IMR-90 (cell line): ENCODE data around the gene MYH9. TPM values are rescaled to one million over a fixed set of nuclear protein-coding genes. Genes with fewer than 3 reads are reported as not detected.
"Not testable (repeated sequence)": the region's sequence is repeated elsewhere in the genome, so short reads cannot be mapped to it uniquely, and the experiment has no call there.

Experiments used
- ATAC-seq: fragments of 200-7000 bp; cut with Tn5 transposase; 2 replicates; pipeline ENCODE4 v1.9.1; 2020; ENCODE audit warnings: low read depth, mild to moderate bottlenecking, moderate library complexity
- BruUV-seq: library from RNA; stranded (reverse); fragments of 400-500 nt; replicated peaks from 2 replicates; lab custom pipeline; 2021; lab: Mats Ljungman, UMichigan
- CTCF ChIA-PET: fragments of 300-600 bp; formaldehyde crosslinking; extraction: SDS; loops from one replicate; lab custom pipeline; 2021; ENCODE audit warnings: antibody characterized with exemption; lab: Yijun Ruan, JAX
- POLR2A ChIA-PET: fragments of 300-600 bp; sonication (Branson Sonifier 250); formaldehyde crosslinking; loops from one replicate; lab custom pipeline; 2022; ENCODE audit warnings: antibody characterized with exemption; ENCODE audit not compliant: unreplicated experiment; lab: Charles Lee
- DNase-seq: peaks from one replicate; pipeline ENCODE4 v3.0.0; 2013
- H2AFZ ChIP-seq: replicated peaks from 2 replicates; pipeline ENCODE3; 2013; ENCODE audit warnings: low read length, mild to moderate bottlenecking; ENCODE audit not compliant: poor library complexity
- H2AK5ac ChIP-seq: 2 replicates; pipeline ENCODE4 v1.6.1; 2013; ENCODE audit warnings: low read depth, low read length, inconsistent platforms
- H2AK9ac ChIP-seq: replicated peaks from 2 replicates; pipeline ENCODE3; 2013; ENCODE audit warnings: mild to moderate bottlenecking, low read depth, low read length, moderate library complexity; ENCODE audit not compliant: poor library complexity
- H2BK120ac ChIP-seq: 2 replicates; pipeline ENCODE4 v1.6.1; 2013; ENCODE audit warnings: low read depth, low read length, inconsistent platforms
- H2BK15ac ChIP-seq: 3 replicates; pipeline ENCODE4 v1.6.1; 2013; ENCODE audit warnings: low read depth, low read length, inconsistent platforms
- H2BK20ac ChIP-seq: 2 replicates; pipeline ENCODE4 v1.6.1; 2013; ENCODE audit warnings: low read depth, mild to moderate bottlenecking, inconsistent platforms, low read length, moderate library complexity
- H2BK5ac ChIP-seq: 2 replicates; pipeline ENCODE4 v1.6.1; 2013; ENCODE audit warnings: mild to moderate bottlenecking, low read depth, low read length, inconsistent platforms; ENCODE audit not compliant: poor library complexity, severe bottlenecking
- H3K14ac ChIP-seq: replicated peaks from 2 replicates; pipeline ENCODE4 v1.6.1; 2013; ENCODE audit warnings: low read depth, low read length, inconsistent platforms
- H3K18ac ChIP-seq: 2 replicates; pipeline ENCODE4 v1.6.1; 2013; ENCODE audit warnings: low read depth, low read length, control low read depth
- H3K23ac ChIP-seq: 2 replicates; pipeline ENCODE4 v1.6.1; 2013; ENCODE audit warnings: low read depth, low read length, inconsistent platforms
- H3K27ac ChIP-seq: 2 replicates; pipeline ENCODE4 v1.5.1; 2013; ENCODE audit warnings: mild to moderate bottlenecking, control low read depth, low read length; ENCODE audit not compliant: insufficient read depth
- H3K27me3 ChIP-seq: 2 replicates; pipeline ENCODE4 v1.6.1; 2013; ENCODE audit warnings: low read length; ENCODE audit not compliant: control insufficient read depth, insufficient read depth
- H3K36me3 ChIP-seq: 2 replicates; pipeline ENCODE4 v1.6.1; 2013; ENCODE audit warnings: low read length, mixed read lengths; ENCODE audit not compliant: control insufficient read depth, insufficient read depth
- H3K4ac ChIP-seq: 2 replicates; pipeline ENCODE4 v1.6.1; 2013; ENCODE audit warnings: low read depth, low read length, inconsistent platforms
- H3K4me1 ChIP-seq: 2 replicates; pipeline ENCODE4 v1.6.1; 2013; ENCODE audit warnings: low read length, mixed read lengths; ENCODE audit not compliant: control insufficient read depth, insufficient read depth
- H3K4me2 ChIP-seq: 2 replicates; pipeline ENCODE4 v1.6.1; 2013; ENCODE audit warnings: low read depth, mild to moderate bottlenecking, control low read depth, low read length, moderate library complexity
- H3K4me3 ChIP-seq: 2 replicates; pipeline ENCODE4 v1.5.1; 2013; ENCODE audit warnings: low read depth, mild to moderate bottlenecking, control low read depth, low read length, moderate library complexity; ENCODE audit not compliant: insufficient read depth
- H3K56ac ChIP-seq: 2 replicates; pipeline ENCODE4 v1.6.1; 2013; ENCODE audit warnings: low read length, inconsistent platforms; ENCODE audit not compliant: insufficient read depth; ENCODE audit errors: extremely low read depth
- H3K79me1 ChIP-seq, 2 experiments: 2 replicates each; pipeline ENCODE4 v1.6.1; 2013; ENCODE audit warnings: low read length in 2 of 2, inconsistent platforms in 1 of 2, low read depth in 1 of 2
- H3K9ac ChIP-seq: 2 replicates; pipeline ENCODE4 v1.6.1; 2013; ENCODE audit warnings: low read depth, low read length, control low read depth
- H3K9me1 ChIP-seq: 2 replicates; pipeline ENCODE4 v1.6.1; 2013; ENCODE audit warnings: low read length, inconsistent platforms; ENCODE audit not compliant: insufficient read depth
- H3K9me3 ChIP-seq: 2 replicates; pipeline ENCODE4 v1.6.1; 2013; ENCODE audit warnings: low read length; ENCODE audit not compliant: control insufficient read depth, insufficient read depth
- H4K20me1 ChIP-seq: 2 replicates; pipeline ENCODE4 v1.6.1; 2013; ENCODE audit warnings: low read length, inconsistent platforms; ENCODE audit not compliant: insufficient read depth
- H4K5ac ChIP-seq: 2 replicates; pipeline ENCODE4 v1.6.1; 2013; ENCODE audit warnings: mild to moderate bottlenecking, low read depth, low read length, control low read depth
- H4K8ac ChIP-seq, 2 experiments: 2 replicates each; pipeline ENCODE4 v1.6.1; 2013; ENCODE audit warnings: low read depth in 2 of 2, low read length in 2 of 2, control low read depth in 1 of 2, inconsistent platforms in 1 of 2
- H4K91ac ChIP-seq: 2 replicates; pipeline ENCODE4 v1.6.1; 2013; ENCODE audit warnings: low read depth, low read length, inconsistent platforms; ENCODE audit not compliant: insufficient read depth
- WGBS, 2 experiments: methylation state at CpG; one replicate each; pipeline versions ENCODE4 v1.1.5 to v1.1.7; 2013; ENCODE audit warnings: missing lambda C conversion rate in 2 of 2; ENCODE audit not compliant: insufficient read length in 1 of 2; ENCODE audit errors: extremely low coverage in 2 of 2; 5-methylcytosine and 5-hydroxymethylcytosine counted together
- dilution Hi-C: fragments of 300-500 bp; cut with HindIII; formaldehyde crosslinking; loops from one replicate; pipeline ENCODE4 v1.14.3; 2018; ENCODE audit warnings: low sequenced_read_pairs; ENCODE audit not compliant: unreplicated experiment
- in situ Hi-C: fragments of 300-500 bp; cut with MboI; formaldehyde crosslinking; loops from 3 replicates; pipeline ENCODE4 v1.14.3; 2019; ENCODE audit warnings: low sequenced_read_pairs, inconsistent platforms, mixed read lengths
- intact Hi-C: fragments of 100-400 bp; cut with micrococcal nuclease; formaldehyde crosslinking; loops from 2 replicates; pipeline ENCODE4 v1.10.0; 2022
- polyA plus RNA-seq, 3 experiments: library from polyadenylated mRNA; depleted of rRNA; stranded (reverse); fragments of >200 nt; gene quantifications; 2 replicates each; pipeline ENCODE4 v1.2.3, GENCODE V29; 2012; ENCODE audit warnings: low replicate concordance in 1 of 3
- total RNA-seq: library from RNA; depleted of rRNA; stranded (reverse); fragments of >200 nt; gene quantifications from 2 replicates; pipeline ENCODE4 v1.2.3, GENCODE V29; 2012

MYH9 gene
- total and polyA plus RNA-seq, 2 of the 4 experiments (the other 2 are of a cell fraction): 475 to 554 TPM

GRCh38 chr22:36289948-36290371 is 97.8 kb downstream of the MYH9 start:
- H2AK5ac ChIP-seq, H2AFZ ChIP-seq, H3K27ac ChIP-seq, H3K18ac ChIP-seq, H3K9me3 ChIP-seq, H3K4me2 ChIP-seq, dilution Hi-C loops, CTCF ChIA-PET, intact Hi-C loops, H3K9ac ChIP-seq, BruUV-seq, DNase-seq, H2BK15ac ChIP-seq, H3K9me1 ChIP-seq, H4K91ac ChIP-seq, H2BK5ac ChIP-seq, H2BK120ac ChIP-seq, H4K8ac ChIP-seq, H3K56ac ChIP-seq, ATAC-seq, H4K5ac ChIP-seq, H2BK20ac ChIP-seq, POLR2A ChIA-PET, H3K4ac ChIP-seq, H3K27me3 ChIP-seq, H3K14ac ChIP-seq, H3K23ac ChIP-seq, H2AK9ac ChIP-seq, H3K4me1 ChIP-seq, H3K4me3 ChIP-seq, in situ Hi-C loops: not testable (repeated sequence)
- peaks cover 83% of the 10 kb centered on the region for H4K20me1 ChIP-seq
- peaks cover 83% of the 10 kb centered on the region for H3K36me3 ChIP-seq
- peaks cover 48 to 77% of the 10 kb centered on the region in 2 experiments for H3K79me1 ChIP-seq
- no CpG with 5 or more reads among the region's 11 CpGs for WGBS, 2 experiments
